Muscle of arm (tissue), 12 donors: Measurements from ENCODE around the gene CDH4. TPM values are rescaled to one million over a fixed set of nuclear protein-coding genes. Genes with fewer than 3 reads are reported as not detected.

ENCODE experiments used
- DNase-seq: peaks from one replicate; pipeline ENCODE4 v3.0.0-alpha.2; 2013
- polyA plus RNA-seq, 12 donors: library from polyadenylated mRNA; unstranded; fragments of 120-200 nt; gene quantifications; one replicate each; pipeline ENCODE4 v1.2.1, GENCODE V29; 2013; ENCODE audit not compliant: insufficient read length in 12 of 12

Gene CDH4
- polyA plus RNA-seq, 12 donors = 0.79 to 1.4 (median 1.0) TPM; not detected in 2

DNA sequence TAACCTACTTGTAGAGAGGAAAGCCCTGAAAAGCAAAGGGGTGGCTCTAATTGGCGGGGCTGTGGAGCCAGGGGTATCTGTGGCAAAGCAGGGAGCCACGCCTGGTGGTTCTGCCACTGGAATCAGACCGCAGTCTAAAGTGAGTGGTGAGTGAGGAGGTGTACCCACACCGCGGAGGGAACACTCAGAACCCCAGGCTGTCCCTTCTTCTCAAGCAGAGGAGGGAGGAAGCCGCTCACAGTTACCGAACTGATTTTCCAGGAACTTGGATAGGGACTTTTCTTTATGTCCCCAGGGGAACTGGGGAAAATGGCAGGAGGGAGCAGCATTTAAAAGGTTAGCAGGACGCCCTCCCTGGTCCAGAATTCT lies 526.4 kb downstream of the CDH4 start:
- no peak for DNase-seq

DNA sequence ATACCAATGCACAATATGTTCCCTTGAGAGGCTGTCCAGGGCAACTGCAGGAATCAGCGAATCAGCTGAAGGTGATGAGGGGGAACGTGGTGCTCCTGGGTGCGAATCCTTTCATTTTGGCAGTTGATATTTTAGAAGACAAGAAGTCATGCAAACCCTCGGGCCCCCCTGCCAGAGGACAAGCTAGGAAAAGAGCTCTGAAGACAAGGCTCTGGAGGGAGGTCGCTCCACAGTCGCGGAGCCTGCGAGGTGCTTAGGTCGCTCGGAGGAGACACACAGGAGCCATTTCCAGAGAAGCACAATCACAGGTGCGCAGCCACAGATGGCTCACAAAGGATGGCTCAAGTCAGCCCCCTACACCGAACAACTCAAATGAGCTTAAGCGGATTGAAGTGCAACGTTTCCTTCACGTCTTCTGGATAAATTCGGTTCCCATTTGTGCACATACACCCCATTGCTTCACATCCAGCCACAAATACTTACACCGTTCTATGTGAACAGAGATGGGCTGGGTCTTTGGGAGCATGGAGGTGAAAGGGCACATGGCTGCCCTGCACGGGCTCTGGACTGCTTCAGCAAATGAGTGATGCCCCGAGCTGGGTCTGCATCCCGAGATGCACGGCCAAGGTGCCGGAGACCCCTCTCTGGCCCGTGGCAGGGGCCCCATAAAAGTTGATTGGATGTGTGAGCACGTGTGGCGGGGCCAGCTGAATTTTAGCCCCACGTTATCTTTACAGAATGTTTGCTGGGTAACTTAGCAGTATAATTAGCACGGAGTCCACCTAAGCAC lies 527.3 kb downstream of the CDH4 start:
- no peak for DNase-seq

DNA sequence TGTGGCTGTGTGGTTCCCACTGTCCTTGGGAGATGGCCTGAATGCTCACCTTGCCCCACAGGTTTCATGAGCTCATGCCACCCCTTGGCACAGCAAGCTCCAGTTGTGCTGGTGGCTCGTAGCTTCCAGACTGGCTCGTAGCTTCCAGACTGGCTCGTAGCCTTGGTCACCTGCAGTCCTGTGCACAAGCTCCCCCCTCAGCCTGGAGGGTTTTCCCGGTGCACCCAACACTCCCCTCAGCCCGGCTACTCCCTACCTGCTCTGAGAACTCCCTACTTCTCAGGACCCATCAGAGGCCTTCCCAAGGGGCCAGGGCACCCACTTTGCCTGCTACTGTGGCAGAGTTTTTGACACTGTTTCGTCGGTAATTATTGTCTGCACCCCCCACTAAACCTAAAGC lies 528.0 kb downstream of the CDH4 start:
- DNase-seq = no peak

DNA sequence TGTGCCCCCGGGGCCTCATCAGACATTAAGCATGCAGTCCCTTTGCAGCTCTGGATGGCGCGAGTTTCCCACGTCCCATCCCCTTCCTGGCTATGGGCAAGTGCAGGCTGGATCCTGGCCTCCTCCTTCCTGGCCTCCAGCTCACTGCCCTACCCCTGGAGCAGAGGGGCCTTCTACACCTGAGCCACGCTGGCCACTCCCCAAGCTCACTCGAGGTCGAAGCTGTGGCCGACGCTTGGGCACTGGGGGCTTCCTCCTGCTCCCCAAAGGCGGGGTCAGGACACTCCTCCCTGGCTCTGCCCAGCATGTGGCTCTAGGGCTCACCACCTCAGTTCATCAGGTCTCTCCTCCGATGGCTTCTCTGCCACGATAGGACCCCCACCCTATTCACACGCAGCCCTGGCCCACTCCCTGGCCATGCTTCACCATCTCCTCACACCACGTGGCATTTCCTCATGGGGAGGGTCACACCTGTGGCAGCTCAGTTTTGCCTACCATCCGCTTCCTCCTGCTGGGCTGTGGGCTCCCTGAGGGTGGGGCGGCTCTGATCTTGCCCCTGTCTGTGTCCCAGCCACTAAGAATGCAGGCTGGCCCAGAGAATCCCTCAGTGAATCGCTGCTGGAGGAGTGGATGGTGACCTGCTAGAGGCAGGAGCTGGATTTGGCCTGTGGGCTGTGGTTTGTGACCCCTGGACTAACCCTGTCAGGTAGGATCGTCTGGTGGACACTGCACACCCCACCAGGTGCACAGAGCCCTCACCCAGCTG lies 532.9 kb downstream of the CDH4 start:
- DNase-seq = no peak

DNA sequence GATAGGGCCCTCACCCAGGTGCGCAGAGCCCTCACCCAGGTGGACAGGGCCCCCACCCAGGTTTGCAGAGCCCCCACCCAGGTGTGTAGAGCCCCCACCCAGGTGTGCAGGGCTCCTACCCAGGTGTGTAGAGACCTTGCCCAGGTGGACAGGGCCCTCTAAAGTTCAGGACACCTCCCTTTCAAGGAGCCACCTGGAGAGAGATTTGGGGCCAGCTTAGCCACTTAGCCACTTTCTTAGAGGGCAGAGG lies 533.4 kb downstream of the CDH4 start:
- DNase-seq = no peak

DNA sequence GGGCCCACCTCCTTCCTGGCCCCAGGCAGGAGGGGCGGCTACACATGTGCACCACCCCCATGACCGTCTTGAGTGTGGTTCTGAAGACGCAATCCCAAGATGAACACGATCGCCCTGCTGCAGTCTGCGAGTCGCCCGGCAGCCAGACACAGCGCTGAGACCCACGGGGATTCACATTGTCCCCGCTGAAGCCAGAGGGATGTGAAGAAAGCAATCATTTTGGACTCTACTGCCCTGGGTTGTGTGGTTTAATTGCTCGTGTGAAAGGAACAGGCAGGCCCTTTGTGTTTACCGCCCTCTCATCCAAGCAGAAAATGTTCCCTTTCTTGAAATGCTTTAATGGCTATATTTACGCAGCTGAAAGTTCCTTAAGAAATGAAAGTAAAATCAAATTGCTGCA lies 534.2 kb downstream of the CDH4 start:
- DNase-seq = no peak

DNA sequence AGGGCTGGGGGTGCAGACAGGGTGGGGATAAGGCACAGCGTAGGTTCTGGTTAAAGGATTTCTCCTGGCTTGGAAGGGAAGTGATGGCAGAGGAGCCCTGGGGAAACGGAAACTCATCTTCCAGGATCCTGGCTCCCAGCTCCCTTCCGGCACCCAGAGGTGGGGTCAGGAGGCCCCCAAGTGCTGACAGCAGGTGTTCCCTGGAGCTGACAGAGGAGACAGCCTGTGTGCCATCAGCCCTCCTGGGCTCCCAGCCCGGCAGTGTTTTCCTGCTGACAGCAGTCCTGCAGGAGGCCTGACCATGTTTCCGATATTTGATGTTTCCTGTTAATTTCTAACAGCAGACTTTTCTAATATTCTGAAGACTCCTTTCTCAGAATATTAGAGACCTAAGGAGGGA lies 536.3 kb downstream of the CDH4 start:
- DNase-seq = no peak

DNA sequence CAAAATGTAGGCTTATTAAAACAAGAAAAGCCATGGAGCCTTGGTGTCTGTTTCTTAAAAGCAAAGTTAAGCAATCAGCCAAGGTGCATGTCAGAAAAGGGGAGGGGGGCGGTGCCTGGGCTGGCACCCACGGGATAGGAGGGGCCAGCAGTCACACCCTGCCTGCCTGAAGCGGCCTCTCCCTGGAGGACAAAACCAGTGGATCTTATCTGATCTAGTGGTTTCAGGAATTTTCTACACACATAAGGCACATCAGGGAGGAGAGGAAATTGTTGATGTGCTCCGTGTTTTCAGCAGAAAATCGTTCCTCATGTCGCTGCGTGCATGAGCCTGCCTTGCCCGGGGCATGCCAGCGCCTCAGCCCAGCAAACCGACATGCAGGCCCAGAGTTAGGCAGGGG lies 537.3 kb downstream of the CDH4 start:
- no peak for DNase-seq

DNA sequence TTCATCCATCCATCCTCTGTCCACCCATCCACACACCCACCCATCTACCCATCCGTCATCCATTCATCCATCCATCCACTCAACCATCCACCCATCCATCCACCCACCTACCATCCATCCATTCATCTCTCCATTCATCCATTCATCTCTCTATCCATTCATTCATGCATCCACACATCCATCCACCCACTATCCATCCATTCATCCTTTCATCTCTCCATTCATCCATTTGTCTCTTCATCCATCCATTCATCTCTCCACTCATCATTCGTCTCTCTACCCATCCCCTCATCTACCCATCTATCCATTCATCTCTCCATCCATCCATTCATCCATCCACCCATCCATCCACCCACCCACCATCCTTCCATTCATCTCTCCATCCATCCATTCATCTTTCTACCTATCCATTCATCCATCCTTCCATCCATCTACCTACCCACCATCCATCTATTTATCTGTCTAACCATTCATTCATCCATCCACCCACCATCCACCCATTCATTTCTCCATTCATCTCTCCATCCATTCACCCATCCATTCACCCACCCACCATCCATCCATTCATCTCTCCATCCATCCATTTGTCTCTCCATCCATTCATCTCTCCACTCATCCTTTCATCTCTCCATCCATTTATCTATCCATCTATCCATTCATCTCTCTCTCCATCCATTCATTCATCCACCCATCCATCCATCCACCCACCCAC lies 538.2 kb downstream of the CDH4 start:
- no peak for DNase-seq

DNA sequence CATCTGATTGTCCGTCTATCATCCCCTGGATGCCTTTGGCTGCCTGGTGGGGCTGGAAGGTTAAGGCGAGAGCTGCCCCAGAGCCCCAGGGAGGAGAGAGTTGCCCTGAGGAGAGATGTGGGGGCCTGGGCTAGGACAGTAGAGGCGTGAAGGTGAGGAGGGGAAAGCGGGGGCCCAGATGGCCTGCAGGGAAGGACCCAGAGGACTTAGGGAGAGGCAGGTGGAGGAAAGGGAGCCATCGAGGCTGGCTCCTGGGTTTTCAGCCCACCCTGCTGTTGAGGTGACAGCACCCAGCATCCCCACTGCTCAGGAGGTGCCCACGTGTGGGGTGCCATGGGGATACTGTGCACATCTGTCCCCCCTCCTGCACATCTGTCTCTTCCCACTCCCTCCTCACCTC lies 539.9 kb downstream of the CDH4 start:
- DNase-seq = no peak

DNA sequence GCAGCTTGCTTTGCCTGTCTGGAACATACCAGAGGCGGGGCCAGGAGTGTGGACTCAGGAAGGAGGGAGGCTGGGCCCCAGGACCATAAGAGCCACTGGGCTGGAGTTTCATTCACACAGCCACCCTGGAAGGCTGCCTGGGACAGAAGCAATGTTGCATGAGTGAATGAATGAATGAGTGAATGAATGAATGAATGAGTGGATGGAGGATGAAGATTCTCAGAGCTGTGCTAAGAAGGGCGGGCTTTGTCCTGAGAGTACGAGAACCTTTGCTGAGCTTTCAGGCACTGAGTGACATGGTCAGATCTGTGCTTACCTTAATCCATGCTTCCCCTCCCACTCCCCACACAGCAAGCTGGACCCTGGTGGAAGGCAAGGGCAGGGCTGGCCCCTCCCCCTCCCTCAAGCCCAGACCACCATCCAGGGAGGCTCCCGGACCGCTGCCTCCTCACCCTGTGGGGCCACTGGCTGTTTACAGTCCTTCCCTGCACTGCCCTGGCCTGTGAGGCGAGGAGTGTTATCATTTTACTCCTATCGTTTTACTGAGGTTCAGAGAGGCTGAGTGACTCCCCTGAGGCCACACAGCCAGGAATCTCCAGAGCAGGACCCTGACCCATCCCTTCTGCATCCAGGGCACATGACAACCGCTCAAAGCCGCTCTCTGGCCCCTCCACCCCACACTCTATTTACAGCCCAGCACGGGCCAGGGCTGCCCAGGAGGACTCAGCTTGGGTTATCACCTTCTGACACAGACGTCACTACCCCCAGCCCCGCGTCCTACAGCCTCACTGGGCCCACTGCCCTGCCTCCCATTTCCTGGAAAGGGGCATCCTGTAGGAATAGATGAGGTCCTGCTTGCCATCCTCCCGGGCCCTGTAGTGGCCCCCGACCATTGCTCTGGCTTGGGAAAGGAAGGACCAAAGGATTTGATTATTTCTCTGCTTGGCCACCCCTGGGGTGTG lies 543.9 kb downstream of the CDH4 start:
- no peak for DNase-seq

DNA sequence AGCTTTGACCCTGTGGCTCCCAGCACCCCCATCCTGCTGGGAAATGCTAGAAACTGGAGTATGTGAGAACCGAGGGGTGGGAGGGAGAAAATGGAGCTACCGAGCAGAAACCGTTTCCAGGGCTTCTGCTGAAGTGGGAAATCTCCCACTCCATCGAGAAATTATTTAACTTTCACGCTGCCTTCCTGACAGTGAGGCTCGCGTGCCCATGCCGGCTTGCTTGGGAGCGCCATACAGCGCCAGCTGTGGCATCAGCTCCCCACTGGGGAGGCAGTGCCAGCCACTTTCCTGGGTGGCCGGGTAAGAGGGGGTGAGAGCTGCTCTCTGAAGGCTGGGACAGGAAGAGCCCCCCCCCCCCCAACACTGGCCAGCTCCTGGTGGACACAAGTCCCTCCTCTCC lies 544.7 kb downstream of the CDH4 start:
- no peak for DNase-seq

DNA sequence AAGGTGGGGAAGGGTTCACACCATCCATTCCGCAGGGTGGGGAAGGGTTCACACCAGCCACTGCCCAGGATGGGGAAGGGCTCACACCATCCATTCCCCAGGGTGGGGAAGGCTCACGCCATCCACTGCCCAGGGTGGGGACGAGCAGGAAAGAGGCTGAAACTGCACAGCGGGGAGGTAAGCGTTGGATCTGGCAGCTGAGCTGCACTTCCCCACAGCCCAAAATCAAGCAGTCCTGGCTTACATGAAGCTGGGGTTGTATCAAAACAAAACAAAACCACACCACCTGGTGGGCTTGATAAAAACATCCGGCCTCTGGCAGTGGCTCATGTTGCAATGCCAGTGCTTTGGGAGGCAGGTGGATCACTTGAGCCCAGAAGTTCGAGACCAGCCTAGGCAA lies 545.1 kb downstream of the CDH4 start:
- DNase-seq = no peak

DNA sequence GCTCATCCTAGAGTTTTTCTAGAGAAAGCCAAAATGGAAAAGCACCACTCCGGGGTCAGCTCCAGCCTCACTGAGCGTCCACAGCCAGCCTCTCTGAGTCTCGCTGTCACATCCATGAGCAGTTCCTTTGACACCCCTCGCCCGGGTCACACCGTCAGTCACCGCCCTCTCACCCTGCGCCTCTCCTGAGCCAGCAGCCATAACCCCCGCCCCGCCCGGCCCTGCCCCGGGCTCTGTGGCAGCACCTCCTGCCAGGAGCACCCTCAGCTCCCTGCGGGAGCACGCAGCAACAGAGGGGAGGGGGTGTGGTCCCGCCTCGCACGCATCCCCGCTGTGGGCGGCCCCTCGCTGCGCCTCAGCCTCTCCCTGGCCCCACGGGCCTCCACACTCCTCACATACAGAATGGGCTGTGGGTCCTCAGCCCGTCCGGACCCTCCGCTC lies 545.9 kb downstream of the CDH4 start:
- DNase-seq = no peak

DNA sequence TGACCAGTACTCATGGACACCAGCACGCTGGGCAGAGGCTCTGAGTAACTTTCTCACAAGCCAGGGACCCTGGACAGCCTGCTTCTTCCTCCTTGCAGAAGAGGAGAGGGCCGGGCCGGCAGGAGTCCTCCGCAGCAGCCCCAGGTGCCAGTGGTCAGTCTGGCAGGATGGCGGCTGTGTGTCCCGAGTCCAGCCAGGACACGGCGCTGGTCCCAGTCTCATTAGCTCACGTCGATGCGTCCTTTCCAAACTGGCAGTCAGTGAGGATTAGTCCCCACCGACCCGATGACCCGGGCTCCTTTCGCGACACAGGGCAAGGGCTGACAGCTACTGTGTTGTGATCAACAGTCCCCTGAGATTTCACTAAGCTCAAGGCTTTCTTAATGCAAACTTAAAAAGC lies 546.6 kb downstream of the CDH4 start:
- no peak for DNase-seq

DNA sequence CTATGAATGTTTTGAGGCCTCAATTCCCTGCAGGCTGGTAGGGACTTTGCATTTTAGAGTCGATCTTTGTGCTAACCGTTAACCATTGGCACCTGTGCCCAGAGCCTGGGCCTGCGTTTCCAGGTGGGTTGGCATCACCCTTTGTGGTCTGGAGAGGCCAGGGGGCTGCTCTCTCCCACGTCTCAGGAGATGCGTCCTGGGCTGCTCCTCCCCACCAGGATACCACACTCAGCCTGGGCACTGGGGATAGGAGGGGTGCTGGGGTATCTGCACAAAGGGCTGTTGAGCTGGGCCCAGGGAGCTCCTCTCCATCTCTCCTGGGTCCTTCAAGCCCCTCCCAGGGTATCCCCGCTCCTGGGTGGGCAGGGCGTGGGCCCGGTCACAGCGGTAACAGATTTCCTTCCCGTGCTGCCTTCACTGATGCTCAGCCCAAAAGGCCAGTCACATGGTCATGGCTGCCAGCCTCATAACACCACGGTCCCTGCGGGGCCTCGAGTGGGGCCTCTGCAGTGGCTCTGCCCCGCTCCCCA lies 547.4 kb downstream of the CDH4 start:
- DNase-seq = no peak

DNA sequence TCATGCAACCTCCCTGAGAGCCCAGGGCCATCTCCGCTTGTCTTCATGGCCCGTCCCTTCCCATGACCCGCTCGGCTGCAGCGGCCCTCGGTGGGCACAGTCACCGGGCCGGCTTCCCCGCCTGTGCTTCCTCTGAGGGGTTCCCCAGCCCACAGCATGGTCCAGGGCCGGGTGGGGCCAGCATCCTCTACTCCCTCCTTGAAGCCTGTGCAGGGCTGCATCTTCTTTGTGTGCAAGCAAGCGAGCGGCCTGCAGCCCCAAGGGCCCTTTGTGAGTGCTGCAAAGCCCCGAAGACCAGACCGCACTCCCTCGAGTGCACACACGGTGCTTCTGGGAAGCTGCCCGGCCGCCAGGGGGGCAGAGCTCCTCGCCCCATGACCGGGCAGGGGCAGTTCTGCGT lies 547.9 kb downstream of the CDH4 start:
- no peak for DNase-seq

DNA sequence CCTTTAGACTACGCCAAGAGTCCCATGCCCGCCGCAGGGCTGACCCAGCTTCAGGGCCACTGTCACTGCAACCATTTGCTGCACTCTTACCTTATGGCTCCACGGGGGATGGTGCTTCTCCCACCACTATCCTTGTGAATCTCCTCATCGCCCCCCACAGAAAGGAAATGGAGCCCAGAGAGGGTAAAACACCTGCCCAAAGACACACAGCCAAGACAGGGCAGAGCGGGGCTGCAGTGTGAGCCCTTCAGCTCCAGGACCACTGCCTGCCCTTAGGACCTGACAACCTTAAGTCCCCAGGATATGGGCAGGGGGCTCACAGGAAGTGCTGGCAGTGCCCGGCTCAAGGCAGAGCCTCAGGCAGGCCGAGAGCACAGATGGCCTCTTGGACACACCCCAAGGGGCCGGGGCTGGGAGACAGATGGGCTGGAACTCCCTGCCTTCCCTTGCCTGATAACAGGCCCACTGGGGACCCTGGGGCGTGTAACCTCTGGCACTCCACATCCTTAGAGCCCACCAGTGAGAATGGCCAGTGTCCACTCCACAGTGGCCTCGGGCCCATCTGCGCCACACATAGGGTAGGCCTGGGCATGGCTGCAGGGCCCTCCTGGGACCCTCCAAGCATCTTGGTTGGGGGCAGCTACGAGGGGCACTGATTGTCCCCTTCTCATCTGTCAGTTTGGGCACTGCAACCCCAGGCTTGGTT lies 548.5 kb downstream of the CDH4 start:
- no peak for DNase-seq

DNA sequence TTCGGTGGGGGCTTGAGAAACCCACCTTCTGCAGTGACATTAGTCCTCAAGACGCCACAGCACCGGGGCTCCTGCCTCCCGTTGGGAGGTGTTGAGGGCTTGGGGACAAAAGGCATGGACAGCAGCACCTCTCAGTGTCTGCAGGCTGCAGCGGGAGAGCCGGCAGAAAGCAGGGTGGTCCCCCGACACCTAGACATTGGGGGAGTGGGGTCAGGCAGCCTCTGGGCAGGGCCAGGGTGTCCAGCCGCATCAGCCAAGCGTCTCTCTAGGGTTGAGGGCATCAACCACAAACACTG lies 549.0 kb downstream of the CDH4 start:
- DNase-seq = no peak

DNA sequence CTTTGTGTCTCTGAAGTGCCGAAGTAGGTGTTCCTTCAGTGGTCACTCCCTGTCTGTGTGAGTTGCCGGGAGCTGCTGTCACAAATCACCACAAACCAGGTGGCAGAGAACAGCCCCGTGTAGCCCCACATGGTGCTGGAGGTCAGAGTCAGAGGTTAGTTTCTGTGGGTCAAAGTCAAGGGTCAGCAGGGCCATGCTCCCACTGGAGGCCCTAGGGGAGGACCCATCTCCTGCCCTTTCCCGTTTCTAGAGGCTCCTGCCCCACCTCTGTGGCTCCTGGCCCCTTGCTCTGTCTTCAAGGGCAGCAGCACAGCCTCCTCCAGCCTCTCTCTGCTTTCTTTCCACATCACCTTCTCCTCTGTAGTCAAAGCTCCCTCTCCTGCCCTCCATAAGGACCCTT lies 549.4 kb downstream of the CDH4 start:
- DNase-seq = no peak

DNA sequence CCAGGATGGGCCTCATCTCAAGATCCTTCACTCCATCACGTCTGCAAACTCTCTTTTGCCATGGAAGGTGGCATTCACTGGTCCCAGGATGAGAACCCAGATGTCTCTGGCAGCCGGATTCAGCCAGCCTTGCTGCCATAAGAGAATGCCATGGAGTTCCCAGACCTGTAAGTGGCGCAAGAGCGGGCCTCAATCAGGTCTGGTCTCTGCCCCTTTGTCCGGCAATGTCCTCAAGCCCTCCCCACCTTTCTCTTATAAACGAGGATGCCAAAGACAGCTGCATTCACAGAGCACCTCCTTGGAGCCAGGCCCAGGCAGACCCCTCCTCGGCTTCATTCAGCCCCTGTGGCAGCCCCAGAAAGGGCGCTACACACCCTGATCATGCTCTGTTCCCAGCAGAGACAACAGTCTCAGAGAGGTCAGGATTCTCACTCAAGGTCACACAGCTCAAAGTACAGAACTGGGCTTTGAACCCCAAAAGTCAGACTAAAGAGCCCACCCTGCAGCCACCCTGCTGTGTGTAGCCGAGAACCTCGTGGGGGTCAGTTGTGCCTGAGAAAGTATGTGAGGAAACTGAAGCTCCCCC lies 549.9 kb downstream of the CDH4 start:
- no peak for DNase-seq
